K562 (cell line): ENCODE results near the gene EPHB6. TPM values are rescaled to one million over a fixed set of nuclear protein-coding genes. Genes with fewer than 3 reads are reported as not detected.
A peak's percentile ranks its signal among the peaks of the same experiment; 100 is the strongest.

Source experiments
- ESRRA ChIP-seq: fragments of 450-650 bp; IDR thresholded peaks from 2 replicates; pipeline ENCODE4 v1.6.1; 2014; ENCODE audit warnings: low read depth, mild to moderate bottlenecking, moderate library complexity, borderline replicate concordance
- IFI16 ChIP-seq: fragments of 250-450 bp; sonication (Bioruptor Pico); IDR thresholded peaks from 2 replicates; pipeline ENCODE4 v2.1.2; 2022; ENCODE audit warnings: mild to moderate bottlenecking, inconsistent platforms
- RBM15 ChIP-seq: fragments of 200-400 bp; formaldehyde crosslinking; IDR thresholded peaks from 2 replicates; pipeline ENCODE4 v1.6.1; 2018; ENCODE audit warnings: mild to moderate bottlenecking, low read length, moderate library complexity; ENCODE audit not compliant: insufficient read depth
- RBM39 ChIP-seq: fragments of 200-400 bp; formaldehyde crosslinking; optimal IDR thresholded peaks from 2 replicates; pipeline ENCODE3; 2018; ENCODE audit warnings: low read depth, low read length
- SAP30 ChIP-seq: fragments of 200-600 bp; sonication (generic); IDR thresholded peaks from 2 replicates; pipeline ENCODE4 v1.6.1; 2012; ENCODE audit warnings: borderline replicate concordance, low read depth, mild to moderate bottlenecking, moderate library complexity, low read length, control low read depth, inconsistent platforms; ENCODE audit not compliant: insufficient read depth, poor library complexity, severe bottlenecking
- SRSF9 ChIP-seq: fragments of 200-400 bp; formaldehyde crosslinking; IDR thresholded peaks from 2 replicates; pipeline ENCODE4 v1.6.1; 2017; ENCODE audit warnings: low read depth, low read length, borderline replicate concordance
- STAT5A ChIP-seq: IDR thresholded peaks from 2 replicates; pipeline ENCODE4 v1.6.1; 2012; ENCODE audit warnings: low read length, inconsistent platforms, borderline replicate concordance
- ZNF507 ChIP-seq: conservative IDR thresholded peaks from 2 replicates; pipeline ENCODE4 v1.6.1; 2017; ENCODE audit warnings: missing genetic modification characterization, missing compliant biosample characterization
- polyA plus RNA-seq, 8 experiments: library from polyadenylated mRNA; depleted of rRNA in 4 of 8; stranded (reverse) in 5 of 8; unstranded in 3 of 8; fragments of >200 nt; fragmentation: Nextera tagmentation in 2 of 8; fragmentation: Illumina TruSeq in 1 of 8; extraction: Ambion mirVana in 2 of 8; extraction: Trizol in 1 of 8; gene quantifications; 2 replicates each; pipeline versions ENCODE4 v1.2.1 to v1.2.3, GENCODE V29; 2011 to 2014; ENCODE audit warnings: inconsistent platforms in 1 of 8, missing spikeins in 1 of 8
- total RNA-seq, 7 experiments: library from RNA; depleted of rRNA in 6 of 7; stranded (reverse); fragments of >200 nt in 6 of 7; fragmentation: Illumina TruSeq in 2 of 7; extraction: Trizol in 2 of 7; gene quantifications; 2 replicates each; pipeline versions ENCODE4 v1.2.1 to v1.2.3, GENCODE V29; 2011 to 2021; ENCODE audit warnings: low replicate concordance in 1 of 7
- TF ChIP-seq, protein P1 (sequence below), 2 experiments: fragments of 450-650 bp; conservative IDR thresholded peaks; 2 replicates each; pipeline ENCODE4 v1.6.1; 2017; ENCODE audit warnings: mild to moderate bottlenecking in 2 of 2, moderate library complexity in 2 of 2
- TF ChIP-seq, protein P2 (sequence below): sonication (generic); formaldehyde crosslinking; IDR thresholded peaks from 2 replicates; pipeline ENCODE4 v1.9.0; 2022; ENCODE audit warnings: mild to moderate bottlenecking, missing genetic modification reagents
- TF ChIP-seq, protein P3 (sequence below), 2 experiments: IDR thresholded peaks; 2 replicates each; pipeline ENCODE4 v1.6.1; 2011; ENCODE audit warnings: borderline replicate concordance in 1 of 2, control low read depth in 1 of 2, low read depth in 1 of 2, low read length in 1 of 2, mild to moderate bottlenecking in 1 of 2, mixed read lengths in 1 of 2, moderate library complexity in 1 of 2; ENCODE audit not compliant: insufficient read depth in 1 of 2, insufficient read length in 1 of 2, poor library complexity in 1 of 2, severe bottlenecking in 1 of 2; ENCODE audit errors: extremely low read depth in 1 of 2
- TF ChIP-seq, protein P4 (sequence below): fragments of 450-650 bp; IDR thresholded peaks from 2 replicates; pipeline ENCODE4 v1.6.1; 2017; ENCODE audit warnings: antibody characterized with exemption, mild to moderate bottlenecking
- TF ChIP-seq, protein P5 (sequence below), 2 experiments: fragments of 450-650 bp; IDR thresholded peaks; 2 replicates each; pipeline ENCODE4 v1.6.1; 2018; ENCODE audit warnings: mild to moderate bottlenecking in 2 of 2, low read depth in 1 of 2; ENCODE audit not compliant: partially characterized antibody in 2 of 2

The EPHB6 gene
- total and polyA plus RNA-seq, 9 of the 15 experiments (the other 6 are each of a cell fraction or from before 2014, with no cell fraction given) = 1.4 to 123 (median 7.6) TPM

DNA sequence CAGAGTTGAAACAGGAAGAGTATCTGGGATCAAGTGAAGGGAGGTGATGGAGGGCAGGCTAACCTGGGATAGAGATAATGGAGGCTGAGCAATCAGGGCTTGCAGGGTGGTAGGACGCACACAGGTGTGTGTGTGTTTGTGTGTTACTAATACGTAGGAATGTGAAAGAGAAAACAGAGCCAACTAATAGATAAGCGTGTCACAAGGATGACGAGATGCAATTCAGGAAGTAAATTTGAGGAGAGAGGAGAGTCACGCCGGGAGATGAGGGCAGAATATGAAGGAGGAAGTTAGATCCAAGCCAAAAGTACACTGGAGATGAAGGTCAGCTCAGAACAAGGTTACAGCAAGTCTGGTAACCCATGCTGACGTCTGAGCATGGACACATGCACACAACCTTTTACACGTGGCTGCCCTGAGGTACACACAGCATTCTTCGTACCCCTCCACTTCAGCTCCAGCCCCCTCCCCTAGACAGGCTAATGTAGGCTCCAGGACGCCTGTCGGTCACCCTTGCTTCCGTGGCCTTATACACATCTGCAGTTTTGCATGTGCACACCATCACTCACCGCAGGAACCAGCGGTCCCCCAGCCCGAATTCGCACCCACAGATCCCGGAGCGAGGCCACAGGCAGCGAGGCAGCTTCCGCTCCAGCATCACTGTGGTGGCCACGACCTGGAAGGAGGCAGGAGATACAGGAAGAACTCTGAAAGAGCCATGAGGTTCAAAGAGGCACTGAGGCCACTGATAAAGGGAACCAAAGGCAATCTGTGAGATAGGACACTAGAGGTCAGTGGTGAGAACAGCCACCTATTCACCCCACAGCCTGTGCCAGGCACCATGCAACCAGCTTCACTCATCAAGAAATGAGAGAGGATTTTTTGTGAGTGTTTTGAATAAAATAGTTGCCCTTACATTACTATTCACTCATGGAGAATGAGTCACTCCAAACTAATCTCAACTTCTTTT is 54.3 kb downstream of the EPHB6 start (continued):
- no peak for TF ChIP-seq SAP30
- TF ChIP-seq IFI16 (CRISPR knock-in tag) = no peak
- peak; percentile 65; the same call in 1 of the 2 replicates for TF ChIP-seq ESRRA
- TF ChIP-seq, protein P1, sequence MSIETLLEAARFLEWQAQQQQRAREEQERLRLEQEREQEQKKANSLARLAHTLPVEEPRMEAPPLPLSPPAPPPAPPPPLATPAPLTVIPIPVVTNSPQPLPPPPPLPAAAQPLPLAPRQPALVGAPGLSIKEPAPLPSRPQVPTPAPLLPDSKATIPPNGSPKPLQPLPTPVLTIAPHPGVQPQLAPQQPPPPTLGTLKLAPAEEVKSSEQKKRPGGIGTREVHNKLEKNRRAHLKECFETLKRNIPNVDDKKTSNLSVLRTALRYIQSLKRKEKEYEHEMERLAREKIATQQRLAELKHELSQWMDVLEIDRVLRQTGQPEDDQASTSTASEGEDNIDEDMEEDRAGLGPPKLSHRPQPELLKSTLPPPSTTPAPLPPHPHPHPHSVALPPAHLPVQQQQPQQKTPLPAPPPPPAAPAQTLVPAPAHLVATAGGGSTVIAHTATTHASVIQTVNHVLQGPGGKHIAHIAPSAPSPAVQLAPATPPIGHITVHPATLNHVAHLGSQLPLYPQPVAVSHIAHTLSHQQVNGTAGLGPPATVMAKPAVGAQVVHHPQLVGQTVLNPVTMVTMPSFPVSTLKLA (conservative IDR thresholded peaks at IDR 0.05) = no peak
- TF ChIP-seq, protein P2, sequence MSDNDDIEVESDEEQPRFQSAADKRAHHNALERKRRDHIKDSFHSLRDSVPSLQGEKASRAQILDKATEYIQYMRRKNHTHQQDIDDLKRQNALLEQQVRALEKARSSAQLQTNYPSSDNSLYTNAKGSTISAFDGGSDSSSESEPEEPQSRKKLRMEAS = 0 out of 2 replicates have a peak, but pooled peaks have one; percentile 39
- TF ChIP-seq, protein P3, sequence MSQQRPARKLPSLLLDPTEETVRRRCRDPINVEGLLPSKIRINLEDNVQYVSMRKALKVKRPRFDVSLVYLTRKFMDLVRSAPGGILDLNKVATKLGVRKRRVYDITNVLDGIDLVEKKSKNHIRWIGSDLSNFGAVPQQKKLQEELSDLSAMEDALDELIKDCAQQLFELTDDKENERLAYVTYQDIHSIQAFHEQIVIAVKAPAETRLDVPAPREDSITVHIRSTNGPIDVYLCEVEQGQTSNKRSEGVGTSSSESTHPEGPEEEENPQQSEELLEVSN (IDR thresholded peaks at IDR 0.05; ENCODE audit: borderline replicate concordance in 1 of 2, extremely low read depth in 1 of 2, insufficient read depth in 1 of 2, insufficient read length in 1 of 2, low read depth in 1 of 2, low read length in 1 of 2, poor library complexity in 1 of 2, severe bottlenecking in 1 of 2) = no peak
- no peak for TF ChIP-seq RBM39
- no peak for TF ChIP-seq STAT5A
- no peak for TF ChIP-seq RBM15
- TF ChIP-seq, protein P4, sequence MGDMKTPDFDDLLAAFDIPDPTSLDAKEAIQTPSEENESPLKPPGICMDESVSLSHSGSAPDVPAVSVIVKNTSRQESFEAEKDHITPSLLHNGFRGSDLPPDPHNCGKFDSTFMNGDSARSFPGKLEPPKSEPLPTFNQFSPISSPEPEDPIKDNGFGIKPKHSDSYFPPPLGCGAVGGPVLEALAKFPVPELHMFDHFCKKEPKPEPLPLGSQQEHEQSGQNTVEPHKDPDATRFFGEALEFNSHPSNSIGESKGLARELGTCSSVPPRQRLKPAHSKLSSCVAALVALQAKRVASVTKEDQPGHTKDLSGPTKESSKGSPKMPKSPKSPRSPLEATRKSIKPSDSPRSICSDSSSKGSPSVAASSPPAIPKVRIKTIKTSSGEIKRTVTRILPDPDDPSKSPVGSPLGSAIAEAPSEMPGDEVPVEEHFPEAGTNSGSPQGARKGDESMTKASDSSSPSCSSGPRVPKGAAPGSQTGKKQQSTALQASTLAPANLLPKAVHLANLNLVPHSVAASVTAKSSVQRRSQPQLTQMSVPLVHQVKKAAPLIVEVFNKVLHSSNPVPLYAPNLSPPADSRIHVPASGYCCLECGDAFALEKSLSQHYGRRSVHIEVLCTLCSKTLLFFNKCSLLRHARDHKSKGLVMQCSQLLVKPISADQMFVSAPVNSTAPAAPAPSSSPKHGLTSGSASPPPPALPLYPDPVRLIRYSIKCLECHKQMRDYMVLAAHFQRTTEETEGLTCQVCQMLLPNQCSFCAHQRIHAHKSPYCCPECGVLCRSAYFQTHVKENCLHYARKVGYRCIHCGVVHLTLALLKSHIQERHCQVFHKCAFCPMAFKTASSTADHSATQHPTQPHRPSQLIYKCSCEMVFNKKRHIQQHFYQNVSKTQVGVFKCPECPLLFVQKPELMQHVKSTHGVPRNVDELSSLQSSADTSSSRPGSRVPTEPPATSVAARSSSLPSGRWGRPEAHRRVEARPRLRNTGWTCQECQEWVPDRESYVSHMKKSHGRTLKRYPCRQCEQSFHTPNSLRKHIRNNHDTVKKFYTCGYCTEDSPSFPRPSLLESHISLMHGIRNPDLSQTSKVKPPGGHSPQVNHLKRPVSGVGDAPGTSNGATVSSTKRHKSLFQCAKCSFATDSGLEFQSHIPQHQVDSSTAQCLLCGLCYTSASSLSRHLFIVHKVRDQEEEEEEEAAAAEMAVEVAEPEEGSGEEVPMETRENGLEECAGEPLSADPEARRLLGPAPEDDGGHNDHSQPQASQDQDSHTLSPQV = no peak
- no peak for TF ChIP-seq SRSF9
- TF ChIP-seq, protein P5, sequence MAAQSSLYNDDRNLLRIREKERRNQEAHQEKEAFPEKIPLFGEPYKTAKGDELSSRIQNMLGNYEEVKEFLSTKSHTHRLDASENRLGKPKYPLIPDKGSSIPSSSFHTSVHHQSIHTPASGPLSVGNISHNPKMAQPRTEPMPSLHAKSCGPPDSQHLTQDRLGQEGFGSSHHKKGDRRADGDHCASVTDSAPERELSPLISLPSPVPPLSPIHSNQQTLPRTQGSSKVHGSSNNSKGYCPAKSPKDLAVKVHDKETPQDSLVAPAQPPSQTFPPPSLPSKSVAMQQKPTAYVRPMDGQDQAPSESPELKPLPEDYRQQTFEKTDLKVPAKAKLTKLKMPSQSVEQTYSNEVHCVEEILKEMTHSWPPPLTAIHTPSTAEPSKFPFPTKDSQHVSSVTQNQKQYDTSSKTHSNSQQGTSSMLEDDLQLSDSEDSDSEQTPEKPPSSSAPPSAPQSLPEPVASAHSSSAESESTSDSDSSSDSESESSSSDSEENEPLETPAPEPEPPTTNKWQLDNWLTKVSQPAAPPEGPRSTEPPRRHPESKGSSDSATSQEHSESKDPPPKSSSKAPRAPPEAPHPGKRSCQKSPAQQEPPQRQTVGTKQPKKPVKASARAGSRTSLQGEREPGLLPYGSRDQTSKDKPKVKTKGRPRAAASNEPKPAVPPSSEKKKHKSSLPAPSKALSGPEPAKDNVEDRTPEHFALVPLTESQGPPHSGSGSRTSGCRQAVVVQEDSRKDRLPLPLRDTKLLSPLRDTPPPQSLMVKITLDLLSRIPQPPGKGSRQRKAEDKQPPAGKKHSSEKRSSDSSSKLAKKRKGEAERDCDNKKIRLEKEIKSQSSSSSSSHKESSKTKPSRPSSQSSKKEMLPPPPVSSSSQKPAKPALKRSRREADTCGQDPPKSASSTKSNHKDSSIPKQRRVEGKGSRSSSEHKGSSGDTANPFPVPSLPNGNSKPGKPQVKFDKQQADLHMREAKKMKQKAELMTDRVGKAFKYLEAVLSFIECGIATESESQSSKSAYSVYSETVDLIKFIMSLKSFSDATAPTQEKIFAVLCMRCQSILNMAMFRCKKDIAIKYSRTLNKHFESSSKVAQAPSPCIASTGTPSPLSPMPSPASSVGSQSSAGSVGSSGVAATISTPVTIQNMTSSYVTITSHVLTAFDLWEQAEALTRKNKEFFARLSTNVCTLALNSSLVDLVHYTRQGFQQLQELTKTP (IDR thresholded peaks at IDR 0.05; ENCODE audit: low read depth in 1 of 2, partially characterized antibody in 2 of 2) = no peak
- no peak for TF ChIP-seq ZNF507 (tag)
